PC-9 (cell line): ENCODE results near the gene TMEM9.

Experiments used
- CTCF ChIP-seq: fragments of 200-600 bp; sonication (generic); conservative IDR thresholded peaks from 2 replicates; pipeline ENCODE4 v1.6.1; 2017; ENCODE audit warnings: mixed run types, antibody characterized with exemption, mild to moderate bottlenecking, moderate library complexity
- EZH2 ChIP-seq: fragments of 200-600 bp; sonication (generic); IDR thresholded peaks from 2 replicates; pipeline ENCODE4 v1.8.0; 2017; ENCODE audit warnings: antibody characterized with exemption, low read depth

DNA sequence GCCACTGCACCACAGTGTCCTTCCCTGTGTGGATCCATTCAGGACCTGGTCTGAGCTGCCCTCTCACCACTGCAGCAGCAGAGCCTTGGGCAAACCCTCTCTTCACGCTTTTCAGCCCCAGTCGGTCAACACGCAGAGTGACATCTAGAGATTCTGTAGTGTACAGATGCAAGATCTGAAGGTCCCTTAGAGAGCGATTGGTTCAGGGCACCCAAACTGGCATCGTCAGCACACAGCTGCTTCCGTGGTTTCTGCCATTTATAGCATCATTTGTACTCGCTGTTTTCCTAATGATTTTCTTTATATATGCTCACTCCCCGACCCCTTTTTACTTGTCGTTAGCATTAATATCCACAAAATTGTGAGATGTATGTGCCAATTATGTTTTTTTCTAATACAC is 25.8 kb downstream of the TMEM9 start:
- TF ChIP-seq CTCF (no peak), EZH2 (no peak)
